Mesenteric fat pad (tissue), 1 donor: ENCODE data around the gene LTB4R. TPM values are rescaled to one million over a fixed set of nuclear protein-coding genes. Genes with fewer than 3 reads are reported as not detected.

Experiments used
- DNase-seq: peaks from one replicate; pipeline ENCODE4 v3.0.0-alpha.2; 2020; ENCODE audit warnings: low spot score
- total RNA-seq: library from RNA; stranded (reverse); fragmentation: NEBNext Ultra II Directional; extraction: Animal tissue kit (Norgen Biotek cat#: 25700); gene quantifications from one replicate; pipeline ENCODE4 v1.2.1, GENCODE V29; 2021
- donor health status: DM: yes; HTN: yes; CAD: no.

LTB4R gene
- total RNA-seq, 1 donor from 2014 or later = 11.9 TPM

- DNase-seq = peak; percentile 99
Measured at GRCh38 chr14:24299255-24300191, 11.8 kb upstream of the LTB4R start, which contains the start of the genes DHRS1 and NOP9. Gene DHRS1, minus strand, starts transcription at chr14:24299780. Its CDS starts 674 bp downstream, at chr14:24299106. Gene NOP9, plus strand, starts transcription at chr14:24299850. Its CDS starts 105 bp downstream, at chr14:24299955.

GRCh38 chr14:24300326-24300980, 10.8 kb upstream of the LTB4R start:
- DNase-seq = no peak

- no peak for DNase-seq
Measured at GRCh38 chr14:24304019-24304387, 7.3 kb upstream of the LTB4R start.

GRCh38 chr14:24307156-24307574, 4.1 kb upstream of the LTB4R start:
- DNase-seq = no peak

GRCh38 chr14:24307575-24308341, 3.5 kb upstream of the LTB4R start, which contains the start of gene CIDEB:
Gene CIDEB, minus strand, starts transcription at chr14:24307977. Its CDS starts 119 bp downstream, at chr14:24307858.
- DNase-seq = no peak

GRCh38 chr14:24308342-24309124, 2.8 kb upstream of the LTB4R start:
- DNase-seq = no peak

GRCh38 chr14:24309538-24310264, 1.6 kb upstream of the LTB4R start, which contains the start of gene LTB4R2:
Gene LTB4R2, plus strand, starts transcription at chr14:24310140. Its CDS starts 525 bp downstream, at chr14:24310665.
- DNase-seq = no peak

GRCh38 chr14:24310265-24310645, 1.0 kb upstream of the LTB4R start:
- no peak for DNase-seq

GRCh38 chr14:24311837-24312615, 724 bp downstream of the LTB4R start:
- no peak for DNase-seq

GRCh38 chr14:24312736-24313507, 1.6 kb downstream of the LTB4R start:
- no peak for DNase-seq

GRCh38 chr14:24313913-24314312, 2.6 kb downstream of the LTB4R start:
- no peak for DNase-seq

- DNase-seq = no peak
Measured at GRCh38 chr14:24314377-24315193, 3.3 kb downstream of the LTB4R start.

- no peak for DNase-seq
Measured at GRCh38 chr14:24315243-24315806, 4.0 kb downstream of the LTB4R start.

GRCh38 chr14:24315807-24316596, 4.7 kb downstream of the LTB4R start:
- DNase-seq = no peak

GRCh38 chr14:24316597-24316950, 5.3 kb downstream of the LTB4R start:
- DNase-seq = no peak
